Cardiac septum (tissue), 1 donor: ENCODE measurements around the gene GTF2I. TPM values are rescaled to one million over a fixed set of nuclear protein-coding genes. Genes with fewer than 3 reads are reported as not detected.
"Not testable (repeated sequence)": the region's sequence is repeated elsewhere in the genome, so short reads cannot be mapped to it uniquely, and the experiment has no call there.

Source experiments
- DNase-seq: peaks from one replicate; pipeline ENCODE4 v3.0.0-alpha.2; 2020; ENCODE audit warnings: low spot score
- intact Hi-C: fragments of 100-400 bp; cut with DNase I; formaldehyde crosslinking; loops from one replicate; pipeline ENCODE4 v1.14.0; 2022
- total RNA-seq: library from RNA; stranded (reverse); fragmentation: NEBNext Ultra II Directional; extraction: Animal tissue kit (Norgen Biotek cat#: 25700); gene quantifications from one replicate; pipeline ENCODE4 v1.2.1, GENCODE V29; 2021
- donor health status: DM: no; HTN: no; CAD: no.

The GTF2I gene
- total RNA-seq, 1 donor from 2014 or later: 134 TPM

DNA sequence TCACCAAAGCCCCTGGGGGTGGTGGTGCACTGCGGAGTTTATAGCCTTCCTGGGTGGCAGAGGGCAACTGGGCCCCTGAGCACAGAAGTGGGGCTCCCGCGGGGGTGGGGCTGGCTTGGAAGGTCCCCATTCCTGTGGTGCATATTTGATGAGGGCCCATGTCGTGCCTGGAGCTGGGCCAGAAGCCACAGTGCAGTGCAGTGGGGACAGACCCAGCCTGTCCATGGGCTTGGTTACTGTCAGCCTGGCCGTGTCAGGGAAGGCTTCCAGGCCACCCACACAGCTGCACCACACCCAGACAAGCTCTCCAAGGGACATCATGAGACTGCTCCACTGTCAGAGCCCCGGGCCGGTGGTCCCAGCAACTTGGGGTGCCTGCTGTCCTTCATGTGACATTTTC, 109.0 kb downstream of the GTF2I start:
- DNase-seq, intact Hi-C loops: not testable (repeated sequence)

DNA sequence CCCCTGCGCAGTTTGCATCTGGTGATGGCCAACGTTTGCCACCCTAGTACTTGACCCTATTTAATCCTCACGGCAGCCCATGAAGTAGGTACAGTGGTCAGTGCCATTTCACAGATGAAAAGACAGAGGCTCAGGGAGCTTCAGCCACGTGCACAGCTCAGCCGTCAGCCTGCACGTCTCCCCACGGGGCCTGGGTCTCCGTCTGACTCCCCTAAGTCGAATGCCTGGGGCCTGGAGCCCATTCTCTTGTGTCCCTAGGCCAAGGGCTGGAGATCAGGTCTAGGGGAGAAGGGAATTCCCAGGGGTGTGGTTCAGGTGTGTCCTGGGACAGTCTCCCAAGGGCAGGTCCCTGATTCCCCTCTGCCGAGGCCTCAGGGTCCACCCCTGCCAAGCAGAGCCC, 109.5 kb downstream of the GTF2I start:
- intact Hi-C loops, DNase-seq: not testable (repeated sequence)

DNA sequence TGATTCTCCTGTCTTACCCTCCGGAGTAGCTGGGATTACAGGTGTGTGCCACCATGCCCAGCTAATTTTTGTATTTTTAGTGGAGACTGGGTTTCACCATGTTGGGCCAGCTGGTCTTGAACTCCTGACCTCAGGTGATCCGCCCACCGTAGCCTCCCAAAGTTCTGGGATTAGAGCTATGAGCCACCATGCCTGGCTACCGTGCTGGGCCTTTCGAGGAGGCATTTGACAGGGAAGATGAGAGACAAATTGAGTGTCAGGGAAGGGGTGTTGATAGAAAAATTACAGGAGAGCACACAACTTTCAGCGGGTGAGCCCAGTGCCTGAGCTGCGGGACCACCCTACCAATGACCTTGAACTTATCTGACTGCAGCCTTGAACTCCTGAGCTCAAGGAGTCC, 112.5 kb downstream of the GTF2I start:
- intact Hi-C loops, DNase-seq: not testable (repeated sequence)

DNA sequence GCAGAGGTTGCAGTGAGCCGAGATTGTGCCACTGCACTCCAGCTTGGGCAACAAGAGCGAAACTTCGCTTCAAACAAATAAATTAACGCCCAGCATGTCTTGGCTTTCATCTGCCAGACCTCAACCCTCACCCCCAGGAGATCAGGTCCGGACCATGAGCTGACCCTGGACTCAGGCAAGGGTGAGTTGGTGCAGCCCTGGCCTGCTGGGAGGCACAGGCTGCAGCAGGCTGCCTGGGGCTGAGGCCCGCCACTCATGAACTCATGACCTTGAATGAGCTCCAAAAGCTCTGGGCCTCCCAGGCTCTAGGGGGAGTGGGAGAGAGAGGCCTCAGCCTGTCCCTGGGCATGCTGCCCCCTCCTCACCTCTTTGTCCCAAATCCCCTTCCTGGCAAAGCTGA, 114.6 kb downstream of the GTF2I start:
- intact Hi-C loops, DNase-seq: not testable (repeated sequence)

DNA sequence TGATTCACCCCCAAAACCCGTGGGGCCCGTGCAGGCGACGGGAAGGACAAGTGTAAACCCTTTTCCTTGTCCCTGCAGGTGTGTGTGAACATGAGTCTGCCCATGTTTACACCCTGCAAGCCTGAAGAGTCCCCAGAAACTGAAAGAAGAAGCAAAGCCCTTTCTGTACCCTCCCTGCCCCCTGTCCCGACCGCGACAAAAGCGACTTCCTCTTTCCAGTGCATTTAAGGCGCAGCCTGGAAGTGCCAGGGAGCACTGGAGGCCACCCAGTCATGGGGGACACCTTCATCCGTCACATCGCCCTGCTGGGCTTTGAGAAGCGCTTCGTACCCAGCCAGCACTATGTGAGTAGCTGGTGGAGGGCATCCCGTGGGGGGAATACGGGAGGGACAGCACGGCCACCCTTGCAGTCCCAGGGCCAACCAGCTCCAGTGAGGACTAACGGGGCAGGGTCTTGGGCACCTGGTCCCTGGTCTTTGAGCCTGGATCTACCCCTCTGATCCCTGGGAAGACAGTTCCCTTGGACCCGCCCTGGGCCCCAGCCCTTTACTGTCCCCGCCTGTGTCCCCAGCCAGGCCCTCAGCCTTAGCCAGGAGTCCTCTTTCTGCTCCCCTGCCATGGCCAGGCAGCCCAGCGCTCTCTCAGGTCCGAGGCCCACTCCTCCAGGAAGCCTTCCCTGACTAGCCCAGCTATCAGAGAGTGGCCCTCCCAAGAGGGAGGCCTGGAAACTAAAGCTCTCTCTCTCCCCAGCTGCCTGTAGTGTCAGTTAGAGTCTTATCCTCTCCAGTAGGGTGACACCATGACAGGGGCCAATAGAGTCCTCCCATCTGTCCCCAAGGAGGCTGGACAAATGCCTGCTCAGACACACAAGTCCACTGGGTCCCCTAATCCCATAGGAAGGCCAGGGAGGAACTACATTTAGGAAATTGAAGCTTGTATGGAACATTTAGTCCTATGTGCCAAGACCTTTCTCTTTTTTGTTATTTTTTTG, 116.5 kb downstream of the GTF2I start, which contains the start of gene NCF1:
TSS of gene NCF1 (plus strand) at position 252 of the 991 bp plus-strand sequence. CDS start at position 273, 21 bp downstream.
- intact Hi-C loops: not testable (repeated sequence)

DNA sequence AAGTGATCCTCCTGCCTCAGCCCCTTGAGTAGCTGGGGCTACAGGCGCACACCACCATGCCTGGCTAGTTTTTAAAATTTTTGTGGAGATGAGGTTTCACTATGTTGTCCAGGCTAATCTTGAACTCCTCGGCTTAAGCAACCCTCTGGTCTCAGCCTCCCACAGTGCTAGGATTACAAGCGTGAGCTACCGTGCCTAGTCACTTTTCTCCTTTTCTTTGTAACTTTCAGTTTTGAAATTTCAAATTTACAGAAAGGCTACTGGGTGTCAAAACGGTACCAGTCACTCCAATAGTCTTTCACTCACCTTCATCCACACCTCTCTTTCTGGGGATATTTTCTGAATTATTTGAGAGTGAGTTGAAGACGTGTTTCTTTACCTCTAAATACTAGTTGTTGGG, 117.6 kb downstream of the GTF2I start:
- intact Hi-C loops, DNase-seq: not testable (repeated sequence)

More for the DNA sequence above, 116.5 kb downstream of the GTF2I start, which contains the start of gene NCF1:
- not testable (repeated sequence) for DNase-seq

DNA sequence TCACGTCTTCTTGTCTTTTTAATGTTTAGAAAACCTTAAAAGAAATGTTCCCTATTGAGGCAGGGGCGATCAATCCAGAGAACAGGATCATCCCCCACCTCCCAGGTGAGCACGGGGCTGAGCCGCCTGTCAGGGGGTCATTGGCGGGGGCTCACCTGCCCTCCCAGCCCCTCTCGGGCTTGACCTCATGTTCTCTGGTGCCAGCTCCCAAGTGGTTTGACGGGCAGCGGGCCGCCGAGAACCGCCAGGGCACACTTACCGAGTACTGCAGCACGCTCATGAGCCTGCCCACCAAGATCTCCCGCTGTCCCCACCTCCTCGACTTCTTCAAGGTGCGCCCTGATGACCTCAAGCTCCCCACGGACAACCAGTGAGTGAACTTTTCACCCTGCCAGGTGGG, 121.5 kb downstream of the GTF2I start:
- DNase-seq, intact Hi-C loops: not testable (repeated sequence)

DNA sequence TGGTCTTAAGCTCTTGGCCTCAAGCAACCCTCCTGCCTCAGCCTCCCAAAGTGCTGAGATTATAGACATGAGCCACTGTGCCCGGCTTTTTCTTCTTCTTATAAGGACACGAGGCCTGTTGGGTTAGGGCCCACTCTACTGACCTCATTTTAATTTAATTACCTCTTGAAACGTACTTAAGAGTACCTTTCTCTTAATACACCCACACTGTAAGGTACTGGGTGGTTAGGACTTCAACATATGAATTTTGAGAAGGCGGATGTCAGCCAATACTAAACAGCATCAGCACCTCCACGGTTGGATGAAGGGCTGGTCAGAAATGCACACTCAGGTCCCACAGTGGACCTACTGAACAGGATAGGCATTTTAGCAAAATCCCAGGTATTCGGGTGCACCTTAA, 124.2 kb downstream of the GTF2I start:
- DNase-seq, intact Hi-C loops: not testable (repeated sequence)

DNA sequence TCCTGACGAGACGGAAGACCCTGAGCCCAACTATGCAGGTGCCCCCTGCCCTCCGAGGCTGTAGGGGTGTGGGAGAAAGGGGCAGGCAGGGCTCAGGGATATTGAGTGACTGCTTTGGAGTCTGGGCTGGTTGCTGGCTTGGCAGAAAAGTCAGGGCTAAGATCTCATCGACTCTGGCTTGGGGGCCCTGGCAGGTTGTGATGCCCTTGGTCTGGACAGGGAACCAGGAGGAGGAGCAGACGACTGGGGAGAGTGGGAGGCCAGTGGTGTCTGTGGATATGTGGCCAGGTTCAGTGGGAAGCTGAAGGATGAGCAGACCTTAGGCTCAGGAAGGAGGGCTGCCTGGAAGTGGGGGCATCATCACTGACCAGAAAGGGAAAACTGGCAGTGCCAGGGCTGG, 126.1 kb downstream of the GTF2I start:
- intact Hi-C loops, DNase-seq: not testable (repeated sequence)

DNA sequence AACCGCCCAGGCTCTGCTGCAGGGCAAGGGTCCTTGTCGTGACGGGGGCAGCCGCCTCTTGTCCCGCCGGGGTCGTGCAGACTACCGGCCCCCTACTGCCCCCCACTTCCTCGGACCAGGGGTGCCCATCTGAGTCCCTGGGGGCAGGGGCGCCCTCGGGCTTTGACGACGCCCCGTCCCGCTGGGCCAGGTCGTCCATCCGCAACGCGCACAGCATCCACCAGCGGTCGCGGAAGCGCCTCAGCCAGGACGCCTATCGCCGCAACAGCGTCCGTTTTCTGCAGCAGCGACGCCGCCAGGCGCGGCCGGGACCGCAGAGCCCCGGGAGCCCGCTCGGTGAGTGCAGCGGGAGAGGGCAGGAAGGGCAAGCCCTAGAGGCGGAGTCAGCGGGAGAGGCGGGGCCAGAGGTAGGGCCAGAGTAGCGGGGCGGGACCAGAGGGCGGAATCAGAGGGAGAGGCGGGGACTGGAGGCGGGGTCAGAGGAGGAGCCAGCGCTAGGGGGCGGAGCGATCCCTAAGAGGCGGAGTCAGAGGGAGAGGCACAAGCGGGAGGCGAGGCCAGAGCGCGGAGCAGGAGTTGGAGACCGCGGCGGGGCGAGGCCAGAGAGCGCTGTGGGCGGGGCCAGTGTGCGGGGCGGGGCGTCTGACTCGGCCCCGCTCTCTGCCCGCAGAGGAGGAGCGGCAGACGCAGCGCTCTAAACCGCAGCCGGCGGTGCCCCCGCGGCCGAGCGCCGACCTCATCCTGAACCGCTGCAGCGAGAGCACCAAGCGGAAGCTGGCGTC, 131.0 kb downstream of the GTF2I start:
- peak; percentile 98 for DNase-seq
- intact Hi-C loops: not testable (repeated sequence)

DNA sequence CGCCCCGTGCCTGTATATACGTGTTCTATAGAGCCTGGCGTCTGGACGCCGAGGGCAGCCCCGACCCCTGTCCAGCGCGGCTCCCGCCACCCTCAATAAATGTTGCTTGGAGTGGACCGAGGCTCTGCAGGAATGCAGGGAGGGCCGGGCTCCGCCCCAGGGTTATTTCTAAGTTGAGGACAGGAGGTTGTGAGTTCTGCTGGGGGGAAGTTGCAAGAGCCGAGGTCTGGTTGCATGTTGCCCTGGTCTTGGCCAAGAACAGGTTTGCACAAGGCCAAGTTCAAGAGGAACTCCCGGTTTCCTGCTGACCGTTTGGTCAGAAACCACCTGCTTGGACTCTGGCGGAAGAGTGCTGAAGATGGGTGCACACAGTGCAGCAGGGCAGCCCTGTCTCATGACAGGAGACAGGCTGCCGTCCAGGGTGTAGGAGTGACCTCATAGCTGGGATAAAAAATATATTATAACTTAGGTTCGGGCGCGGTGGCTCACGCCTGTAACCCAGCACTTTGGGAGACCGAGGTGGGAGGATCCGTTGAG, 131.8 kb downstream of the GTF2I start:
- intact Hi-C loops, DNase-seq: not testable (repeated sequence)

DNA sequence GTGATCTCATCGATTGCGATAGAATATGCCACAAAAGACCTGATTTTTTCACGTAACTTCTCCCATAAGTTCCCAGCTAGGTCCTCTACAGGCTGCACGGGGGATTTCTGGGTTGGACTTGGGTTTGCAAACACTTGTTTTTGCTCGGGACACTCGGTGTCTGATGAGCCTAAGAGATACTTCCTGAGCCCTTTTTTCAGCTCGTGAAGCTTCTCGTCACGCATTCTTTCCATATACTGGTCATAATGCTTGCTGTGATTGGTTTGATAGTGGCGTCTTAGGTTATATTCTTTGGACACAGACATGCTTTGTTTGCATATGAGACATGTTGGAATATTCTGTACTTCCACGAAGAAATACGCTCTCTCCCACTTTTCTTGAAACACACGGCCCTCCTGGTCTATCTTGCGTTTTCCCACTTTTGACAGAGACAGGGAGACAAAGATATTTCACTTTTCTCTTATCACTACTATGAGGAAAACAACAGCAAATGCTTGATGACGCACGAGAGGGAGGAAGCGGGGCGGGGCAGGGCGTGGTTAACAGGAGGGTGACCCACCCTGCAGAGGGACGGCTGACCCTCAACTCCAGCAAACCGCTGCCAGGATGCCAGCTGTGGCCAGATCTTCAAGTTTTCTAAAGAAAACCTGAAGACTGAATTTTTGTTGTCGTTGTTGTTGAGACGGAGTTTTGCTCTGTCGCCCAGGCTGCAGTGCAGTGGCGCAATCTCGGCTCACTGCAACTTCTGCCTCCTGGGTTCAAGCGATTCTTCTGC, 140.5 kb downstream of the GTF2I start:
- DNase-seq, intact Hi-C loops: not testable (repeated sequence)

DNA sequence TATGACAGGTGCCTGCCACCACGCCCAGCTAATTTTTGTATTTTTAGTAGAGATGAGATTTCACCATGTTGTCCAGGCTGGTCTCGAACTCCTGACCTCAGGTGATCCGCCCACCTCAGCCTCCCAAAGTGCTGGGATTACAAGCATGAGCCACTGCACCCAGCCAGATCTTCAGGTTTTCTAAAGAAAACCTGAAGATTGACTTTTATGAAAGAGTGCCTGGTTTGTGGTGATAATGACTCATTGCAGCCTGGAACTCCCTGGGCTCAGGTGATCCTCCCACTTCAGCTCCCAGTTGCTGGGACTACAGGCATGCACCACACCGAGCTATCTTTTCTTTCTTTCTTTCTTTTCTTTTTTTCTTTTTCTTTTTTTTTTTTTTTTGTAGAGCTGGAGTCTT, 141.1 kb downstream of the GTF2I start:
- DNase-seq, intact Hi-C loops: not testable (repeated sequence)

Other genes with a start within 250 kb of the GTF2I start
- 13.2 TPM for gene GTF2IRD1, start 203.8 kb upstream of the GTF2I start, total RNA-seq
- gene NCF1, start 116.3 kb downstream of the GTF2I start, total RNA-seq: 4.0 TPM
- gene GTF2IRD2, start 193.9 kb downstream of the GTF2I start, total RNA-seq: 17.3 TPM